ENCODE data around the gene OR2Z1. TPM values are rescaled to one million over a fixed set of nuclear protein-coding genes. Genes with fewer than 3 reads are reported as not detected.

Gene OR2Z1
- total RNA-seq, 2 donors from 2014 or later: not detected

DNA sequence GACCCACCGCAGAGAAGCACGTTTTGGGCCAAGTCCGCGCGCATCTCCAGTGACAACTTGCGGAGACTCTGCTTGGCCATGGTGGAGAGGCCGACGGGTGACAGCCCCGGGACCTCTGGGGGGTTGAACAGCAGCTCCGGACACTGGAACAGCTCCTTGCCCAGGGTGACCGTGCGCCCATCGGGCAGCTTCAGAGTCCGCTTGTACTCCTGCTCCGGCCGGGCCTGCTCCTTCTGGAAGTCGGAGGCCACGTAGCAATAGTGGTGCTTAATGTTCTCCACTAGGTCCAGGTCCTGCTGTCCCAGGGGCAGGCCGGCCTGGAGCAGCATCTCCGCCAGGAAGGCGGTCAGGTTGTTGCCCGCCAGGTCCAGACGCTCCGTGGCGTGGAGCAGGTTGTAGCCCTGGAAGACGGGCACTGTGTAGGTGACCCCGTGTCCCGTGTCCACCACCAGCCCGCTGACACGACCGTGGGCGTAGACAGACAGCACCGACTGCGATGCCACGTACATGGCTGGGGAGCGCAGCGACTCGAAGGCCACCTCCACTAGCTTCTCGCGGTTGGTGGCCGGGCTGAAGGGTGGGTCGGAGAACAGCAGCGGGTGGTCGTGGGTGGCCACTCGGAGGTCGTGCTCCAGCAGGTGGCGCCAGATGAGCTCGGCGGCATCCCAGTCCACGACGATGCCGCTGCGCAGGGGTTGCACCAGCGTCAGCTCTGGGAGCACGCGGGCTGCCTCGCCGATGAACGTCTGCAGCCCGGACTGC lies 23.6 kb upstream of the OR2Z1 start:
- Histone ChIP-seq H3K4me1 (no peaks in the 10 kb centered on the region), H3K9me3 (no peaks in the 10 kb centered on the region), H3K27me3 (no peaks in the 10 kb centered on the region), H3K36me3 (no peaks in the 10 kb centered on the region), H3K4me3 (no peak overlapping the region), H3K27ac (no peak overlapping the region)
- no peak for DNase-seq (ENCODE audit: low spot score)
- TF ChIP-seq, protein P1, sequence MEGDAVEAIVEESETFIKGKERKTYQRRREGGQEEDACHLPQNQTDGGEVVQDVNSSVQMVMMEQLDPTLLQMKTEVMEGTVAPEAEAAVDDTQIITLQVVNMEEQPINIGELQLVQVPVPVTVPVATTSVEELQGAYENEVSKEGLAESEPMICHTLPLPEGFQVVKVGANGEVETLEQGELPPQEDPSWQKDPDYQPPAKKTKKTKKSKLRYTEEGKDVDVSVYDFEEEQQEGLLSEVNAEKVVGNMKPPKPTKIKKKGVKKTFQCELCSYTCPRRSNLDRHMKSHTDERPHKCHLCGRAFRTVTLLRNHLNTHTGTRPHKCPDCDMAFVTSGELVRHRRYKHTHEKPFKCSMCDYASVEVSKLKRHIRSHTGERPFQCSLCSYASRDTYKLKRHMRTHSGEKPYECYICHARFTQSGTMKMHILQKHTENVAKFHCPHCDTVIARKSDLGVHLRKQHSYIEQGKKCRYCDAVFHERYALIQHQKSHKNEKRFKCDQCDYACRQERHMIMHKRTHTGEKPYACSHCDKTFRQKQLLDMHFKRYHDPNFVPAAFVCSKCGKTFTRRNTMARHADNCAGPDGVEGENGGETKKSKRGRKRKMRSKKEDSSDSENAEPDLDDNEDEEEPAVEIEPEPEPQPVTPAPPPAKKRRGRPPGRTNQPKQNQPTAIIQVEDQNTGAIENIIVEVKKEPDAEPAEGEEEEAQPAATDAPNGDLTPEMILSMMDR (IDR thresholded peaks at IDR 0.05): no peak

DNA sequence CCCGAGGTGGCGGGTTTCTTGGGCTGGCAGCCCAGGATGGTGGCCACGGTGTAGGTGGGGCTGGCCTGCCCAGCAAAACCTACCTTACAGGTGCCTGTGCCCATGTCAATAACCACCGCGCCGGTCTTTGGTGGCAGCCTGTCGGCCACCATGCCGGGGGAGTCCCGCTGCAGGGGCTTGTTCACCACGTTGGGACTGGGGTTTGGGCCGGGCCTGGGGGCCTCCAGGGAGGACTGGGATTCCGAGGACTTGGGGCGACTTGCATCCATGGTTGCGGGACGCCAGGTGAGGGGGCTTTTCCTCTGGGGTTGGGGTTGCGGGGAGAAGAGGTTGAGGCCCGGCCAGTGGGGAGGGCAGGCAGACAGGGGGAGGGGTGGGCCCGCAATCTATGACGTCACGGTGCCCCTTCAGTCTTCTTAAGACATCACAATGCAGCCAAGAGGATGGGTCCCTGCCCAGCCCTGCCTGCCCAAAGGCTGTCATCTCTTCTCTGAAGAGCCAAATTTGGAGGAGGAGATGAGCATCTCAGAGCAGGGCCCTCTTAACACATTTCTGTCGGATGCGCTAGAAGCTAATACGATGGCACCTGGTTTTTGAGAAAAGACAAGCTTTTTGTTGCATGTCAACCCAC lies 22.9 kb upstream of the OR2Z1 start, which contains the start of gene ACTL9:
Gene ACTL9 (minus strand): TSS at position 363 of the 631 bp plus-strand sequence. CDS start 94 bp downstream, at position 269.
- Histone ChIP-seq H3K4me3 (no peak within 1 kb of the TSS), H3K4me1 (no peaks in the 10 kb centered on the region), H3K27ac (no peak within 1 kb of the TSS), H3K36me3 (no peaks in the 10 kb centered on the region), H3K27me3 (no peaks in the 10 kb centered on the region), H3K9me3 (no peaks in the 10 kb centered on the region)
- no peak for DNase-seq (ENCODE audit: low spot score)
- TF ChIP-seq, protein P1 (IDR thresholded peaks at IDR 0.05): no peak

DNA sequence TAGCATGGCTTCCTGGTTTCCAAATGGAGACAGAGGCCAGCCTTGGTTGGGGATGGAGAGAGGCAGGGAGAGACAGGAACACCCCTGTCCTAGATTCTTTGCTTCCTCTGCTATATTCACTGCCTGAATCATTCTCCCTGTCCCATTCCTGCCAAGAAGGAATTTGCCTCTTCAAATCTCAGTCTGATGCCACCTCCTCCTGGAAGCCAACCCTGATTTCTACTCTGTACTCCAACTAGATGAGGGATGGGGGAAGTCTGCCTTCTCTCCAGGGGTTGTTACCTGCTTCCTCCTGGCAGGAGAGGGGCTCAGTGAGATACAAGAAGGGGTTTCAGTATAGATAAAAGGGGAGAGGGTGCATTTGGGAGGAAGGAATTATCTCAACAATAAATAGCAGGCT lies 21.5 kb upstream of the OR2Z1 start:
- no peaks in the 10 kb centered on the region for H3K4me1 ChIP-seq
- no peak overlapping the region for H3K4me3 ChIP-seq
- DNase-seq (ENCODE audit: low spot score): no peak
- H3K27me3 ChIP-seq: no peaks in the 10 kb centered on the region
- no peaks in the 10 kb centered on the region for H3K9me3 ChIP-seq
- H3K27ac ChIP-seq: no peak overlapping the region
- TF ChIP-seq, protein P1 (IDR thresholded peaks at IDR 0.05): no peak
- H3K36me3 ChIP-seq: no peaks in the 10 kb centered on the region

DNA sequence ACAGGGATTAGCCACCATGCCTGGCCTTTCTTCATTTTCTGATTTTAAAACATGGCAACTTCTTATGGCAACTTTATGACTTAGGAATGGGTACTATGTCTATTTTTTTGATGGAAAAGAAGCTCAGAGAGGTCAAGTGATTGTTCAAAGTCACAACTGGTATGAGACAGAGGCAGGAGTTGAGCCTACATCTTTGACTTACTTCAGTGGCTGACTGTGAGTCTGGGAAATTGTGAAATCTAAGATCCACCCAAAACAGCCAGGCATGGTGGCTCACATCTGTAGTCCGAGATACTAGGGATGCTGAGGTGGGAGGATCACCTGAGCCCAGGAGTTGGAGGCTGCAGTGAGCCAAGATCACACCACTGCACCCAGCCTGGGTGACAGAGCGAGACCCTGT lies 20.5 kb upstream of the OR2Z1 start:
- H3K27ac ChIP-seq: no peak overlapping the region
- H3K27me3 ChIP-seq: no peaks in the 10 kb centered on the region
- DNase-seq (ENCODE audit: low spot score): no peak
- H3K4me1 ChIP-seq: no peaks in the 10 kb centered on the region
- H3K4me3 ChIP-seq: no peak overlapping the region
- TF ChIP-seq, protein P1 (IDR thresholded peaks at IDR 0.05): no peak
- H3K9me3 ChIP-seq: no peaks in the 10 kb centered on the region
- H3K36me3 ChIP-seq: no peaks in the 10 kb centered on the region

DNA sequence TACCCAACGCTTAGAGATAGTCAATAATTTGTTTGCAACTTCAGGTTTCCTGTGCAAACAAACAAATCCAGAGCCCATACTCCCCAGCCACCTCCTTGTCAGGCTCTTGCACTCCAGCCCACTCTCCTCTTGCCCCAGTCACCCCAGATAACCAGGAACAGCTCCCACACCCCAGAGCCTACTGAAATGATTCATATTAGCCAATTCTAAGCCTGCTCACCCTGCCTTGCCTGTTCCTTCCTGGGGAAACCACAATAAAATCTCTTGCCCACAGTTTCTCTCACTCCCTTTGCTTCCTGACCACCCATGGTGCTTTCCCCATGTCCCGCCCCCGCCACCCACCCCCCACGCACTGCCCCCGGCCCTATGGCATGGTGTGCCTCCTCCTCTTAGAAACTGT lies 19.1 kb upstream of the OR2Z1 start:
- H3K4me1 ChIP-seq: no peaks in the 10 kb centered on the region
- DNase-seq (ENCODE audit: low spot score): no peak
- no peaks in the 10 kb centered on the region for H3K36me3 ChIP-seq
- H3K27me3 ChIP-seq: no peaks in the 10 kb centered on the region
- no peak overlapping the region for H3K4me3 ChIP-seq
- H3K9me3 ChIP-seq: no peaks in the 10 kb centered on the region
- TF ChIP-seq, protein P1 (IDR thresholded peaks at IDR 0.05): no peak
- no peak overlapping the region for H3K27ac ChIP-seq
